ENCODE measurements around the gene TMEM97. TPM values are rescaled to one million over a fixed set of nuclear protein-coding genes. Genes with fewer than 3 reads are reported as not detected.

The TMEM97 gene
- total and polyA plus RNA-seq, 9 of the 15 experiments (the other 6 are each of a cell fraction or from before 2014, with no cell fraction given), result 34.6 to 121 (median 76.0) TPM

- TF ChIP-seq, protein P1, sequence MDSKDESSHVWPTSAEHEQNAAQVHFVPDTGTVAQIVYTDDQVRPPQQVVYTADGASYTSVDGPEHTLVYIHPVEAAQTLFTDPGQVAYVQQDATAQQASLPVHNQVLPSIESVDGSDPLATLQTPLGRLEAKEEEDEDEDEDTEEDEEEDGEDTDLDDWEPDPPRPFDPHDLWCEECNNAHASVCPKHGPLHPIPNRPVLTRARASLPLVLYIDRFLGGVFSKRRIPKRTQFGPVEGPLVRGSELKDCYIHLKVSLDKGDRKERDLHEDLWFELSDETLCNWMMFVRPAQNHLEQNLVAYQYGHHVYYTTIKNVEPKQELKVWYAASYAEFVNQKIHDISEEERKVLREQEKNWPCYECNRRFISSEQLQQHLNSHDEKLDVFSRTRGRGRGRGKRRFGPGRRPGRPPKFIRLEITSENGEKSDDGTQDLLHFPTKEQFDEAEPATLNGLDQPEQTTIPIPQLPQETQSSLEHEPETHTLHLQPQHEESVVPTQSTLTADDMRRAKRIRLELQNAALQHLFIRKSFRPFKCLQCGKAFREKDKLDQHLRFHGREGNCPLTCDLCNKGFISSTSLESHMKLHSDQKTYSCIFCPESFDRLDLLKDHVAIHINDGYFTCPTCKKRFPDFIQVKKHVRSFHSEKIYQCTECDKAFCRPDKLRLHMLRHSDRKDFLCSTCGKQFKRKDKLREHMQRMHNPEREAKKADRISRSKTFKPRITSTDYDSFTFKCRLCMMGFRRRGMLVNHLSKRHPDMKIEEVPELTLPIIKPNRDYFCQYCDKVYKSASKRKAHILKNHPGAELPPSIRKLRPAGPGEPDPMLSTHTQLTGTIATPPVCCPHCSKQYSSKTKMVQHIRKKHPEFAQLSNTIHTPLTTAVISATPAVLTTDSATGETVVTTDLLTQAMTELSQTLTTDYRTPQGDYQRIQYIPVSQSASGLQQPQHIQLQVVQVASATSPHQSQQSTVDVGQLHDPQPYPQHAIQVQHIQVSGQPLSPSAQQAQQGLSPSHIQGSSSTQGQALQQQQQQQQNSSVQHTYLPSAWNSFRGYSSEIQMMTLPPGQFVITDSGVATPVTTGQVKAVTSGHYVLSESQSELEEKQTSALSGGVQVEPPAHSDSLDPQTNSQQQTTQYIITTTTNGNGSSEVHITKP (IDR thresholded peaks at IDR 0.05; ENCODE audit: partially characterized antibody), result no peak
- TF ChIP-seq LCOR (CRISPR knock-in tag; IDR thresholded peaks at IDR 0.05), result no peak
- TF ChIP-seq, protein P2, sequence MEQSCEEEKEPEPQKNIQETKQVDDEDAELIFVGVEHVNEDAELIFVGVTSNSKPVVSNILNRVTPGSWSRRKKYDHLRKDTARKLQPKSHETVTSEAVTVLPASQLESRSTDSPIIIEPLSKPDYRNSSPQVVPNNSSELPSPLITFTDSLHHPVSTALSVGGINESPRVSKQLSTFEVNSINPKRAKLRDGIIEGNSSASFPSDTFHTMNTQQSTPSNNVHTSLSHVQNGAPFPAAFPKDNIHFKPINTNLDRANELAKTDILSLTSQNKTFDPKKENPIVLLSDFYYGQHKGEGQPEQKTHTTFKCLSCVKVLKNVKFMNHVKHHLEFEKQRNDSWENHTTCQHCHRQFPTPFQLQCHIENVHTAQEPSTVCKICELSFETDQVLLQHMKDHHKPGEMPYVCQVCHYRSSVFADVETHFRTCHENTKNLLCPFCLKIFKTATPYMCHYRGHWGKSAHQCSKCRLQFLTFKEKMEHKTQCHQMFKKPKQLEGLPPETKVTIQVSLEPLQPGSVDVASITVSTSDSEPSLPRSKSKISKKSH (CRISPR knock-in tag; IDR thresholded peaks at IDR 0.05), result no peak
- no peak for TF ChIP-seq ZNF586 (CRISPR knock-in tag; conservative IDR thresholded peaks at IDR 0.05)
- no peak for TF ChIP-seq KAT7 (CRISPR knock-in tag; IDR thresholded peaks at IDR 0.05; ENCODE audit: borderline replicate concordance)
- TF ChIP-seq RBM25 (IDR thresholded peaks at IDR 0.05; ENCODE audit: low read depth, low read length, severe bottlenecking), result peak; percentile 87
- TF ChIP-seq CREM (IDR thresholded peaks at IDR 0.05; ENCODE audit: low read depth), result peak; percentile 93
- TF ChIP-seq ZZZ3 (IDR thresholded peaks at IDR 0.05), result no peak
- no peak for TF ChIP-seq SRSF7 (optimal IDR thresholded peaks at IDR 0.05; ENCODE audit: low read depth, low read length)
- TF ChIP-seq ZNF398 (CRISPR knock-in tag; IDR thresholded peaks at IDR 0.05), result no peak
- TF ChIP-seq ZNF785 (CRISPR knock-in tag; IDR thresholded peaks at IDR 0.05), result no peak
- TF ChIP-seq MED1 (CRISPR knock-in tag; IDR thresholded peaks at IDR 0.05; ENCODE audit: borderline replicate concordance), result no peak
- no peak for TF ChIP-seq ARID3B (CRISPR knock-in tag; IDR thresholded peaks at IDR 0.05; ENCODE audit: borderline replicate concordance)
- no peak for TF ChIP-seq ZBTB33 (CRISPR knock-in tag; IDR thresholded peaks at IDR 0.05)
- TF ChIP-seq IRF2 (CRISPR knock-in tag; IDR thresholded peaks at IDR 0.05), result no peak
These were observed at the start of gene TMEM97 (continued) for GRCh38 chr17:28318759-28319597.

Data from K562 (cell line).